ENCODE measurements around the gene NIN. TPM values are rescaled to one million over a fixed set of nuclear protein-coding genes. Genes with fewer than 3 reads are reported as not detected.

NIN gene
- total RNA-seq, 1 donor from 2014 or later = 27.4 TPM

DNA sequence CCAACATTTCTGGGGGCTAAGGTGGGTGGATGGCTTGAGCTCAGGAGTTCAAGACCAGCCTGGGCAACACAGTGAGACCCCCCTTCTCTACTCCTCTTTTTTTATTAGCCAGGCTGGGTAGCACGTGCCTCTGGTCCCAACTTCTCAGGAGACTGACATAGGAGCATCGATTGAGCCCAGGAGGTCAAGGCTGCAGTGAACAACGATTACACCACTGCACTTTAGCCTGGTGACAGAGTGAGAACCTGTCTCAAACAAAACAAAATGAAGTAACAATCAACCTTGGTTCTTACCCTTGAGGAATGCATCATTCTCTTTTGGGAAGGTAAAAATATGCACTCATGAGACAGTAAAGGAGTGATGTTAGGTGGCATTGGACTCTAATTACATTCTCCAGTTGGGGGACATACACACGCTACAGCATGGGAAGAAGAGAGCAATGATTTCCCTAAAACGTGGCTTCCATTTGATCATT is 3.9 kb upstream of the NIN start:
- no peaks in the 10 kb centered on the region for H3K9me3 ChIP-seq (replicated peaks)
- H3K27ac ChIP-seq (replicated peaks) = no peak overlapping the region
- no peak overlapping the region for H3K4me3 ChIP-seq
- TF ChIP-seq, protein P1, sequence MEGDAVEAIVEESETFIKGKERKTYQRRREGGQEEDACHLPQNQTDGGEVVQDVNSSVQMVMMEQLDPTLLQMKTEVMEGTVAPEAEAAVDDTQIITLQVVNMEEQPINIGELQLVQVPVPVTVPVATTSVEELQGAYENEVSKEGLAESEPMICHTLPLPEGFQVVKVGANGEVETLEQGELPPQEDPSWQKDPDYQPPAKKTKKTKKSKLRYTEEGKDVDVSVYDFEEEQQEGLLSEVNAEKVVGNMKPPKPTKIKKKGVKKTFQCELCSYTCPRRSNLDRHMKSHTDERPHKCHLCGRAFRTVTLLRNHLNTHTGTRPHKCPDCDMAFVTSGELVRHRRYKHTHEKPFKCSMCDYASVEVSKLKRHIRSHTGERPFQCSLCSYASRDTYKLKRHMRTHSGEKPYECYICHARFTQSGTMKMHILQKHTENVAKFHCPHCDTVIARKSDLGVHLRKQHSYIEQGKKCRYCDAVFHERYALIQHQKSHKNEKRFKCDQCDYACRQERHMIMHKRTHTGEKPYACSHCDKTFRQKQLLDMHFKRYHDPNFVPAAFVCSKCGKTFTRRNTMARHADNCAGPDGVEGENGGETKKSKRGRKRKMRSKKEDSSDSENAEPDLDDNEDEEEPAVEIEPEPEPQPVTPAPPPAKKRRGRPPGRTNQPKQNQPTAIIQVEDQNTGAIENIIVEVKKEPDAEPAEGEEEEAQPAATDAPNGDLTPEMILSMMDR (IDR thresholded peaks at IDR 0.05; ENCODE audit: borderline replicate concordance) = no peak
- DNase-seq = no peak
- peaks cover 17% of the 10 kb centered on the region for H3K4me1 ChIP-seq
- intact Hi-C loops (cut with micrococcal nuclease) = no loop called here
- no peaks in the 10 kb centered on the region for H3K36me3 ChIP-seq
- peaks cover 16% of the 10 kb centered on the region for H3K27me3 ChIP-seq (ENCODE audit: low read depth)

DNA sequence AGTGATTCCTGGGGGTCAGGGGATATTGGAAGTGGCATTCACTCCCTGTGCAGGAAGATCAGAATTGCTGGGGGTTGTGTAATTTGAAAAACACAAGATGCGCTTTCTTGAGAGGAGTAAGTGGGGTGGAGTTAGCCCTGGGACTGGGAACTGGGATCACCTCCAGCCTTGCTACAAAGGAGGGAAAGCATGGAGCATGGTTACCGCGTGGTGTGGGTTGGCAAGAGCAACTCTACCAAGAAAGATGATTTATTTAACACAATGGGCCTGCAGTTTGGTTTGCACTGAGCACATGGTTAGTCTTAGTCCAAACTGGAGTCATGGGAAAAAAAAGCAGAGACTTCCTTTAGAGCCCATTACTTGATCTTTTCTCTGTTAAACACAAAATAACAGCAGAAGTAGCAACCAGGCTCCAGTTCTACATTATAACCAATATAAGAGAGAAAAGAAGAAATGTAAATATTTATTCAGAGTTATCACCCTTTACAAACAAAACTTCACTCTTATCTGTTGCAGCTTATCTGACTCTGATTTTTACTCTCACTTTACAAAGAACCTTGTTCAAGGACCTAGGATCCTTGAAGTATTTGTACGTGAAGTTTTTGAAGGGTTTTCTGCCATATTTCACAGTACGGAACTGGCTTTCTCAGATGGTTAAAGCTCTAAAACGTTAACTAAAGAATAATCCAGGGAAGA is 2.1 kb upstream of the NIN start:
- no peak for DNase-seq
- H3K27ac ChIP-seq (replicated peaks) = no peak overlapping the region
- H3K9me3 ChIP-seq (replicated peaks) = no peaks in the 10 kb centered on the region
- H3K4me3 ChIP-seq = no peak overlapping the region
- intact Hi-C loops (cut with micrococcal nuclease) = no loop called here
- TF ChIP-seq, protein P1 (IDR thresholded peaks at IDR 0.05; ENCODE audit: borderline replicate concordance) = no peak
- H3K4me1 ChIP-seq = peaks cover 34% of the 10 kb centered on the region
- H3K27me3 ChIP-seq (ENCODE audit: low read depth) = peaks cover 16% of the 10 kb centered on the region
- H3K36me3 ChIP-seq = no peaks in the 10 kb centered on the region

DNA sequence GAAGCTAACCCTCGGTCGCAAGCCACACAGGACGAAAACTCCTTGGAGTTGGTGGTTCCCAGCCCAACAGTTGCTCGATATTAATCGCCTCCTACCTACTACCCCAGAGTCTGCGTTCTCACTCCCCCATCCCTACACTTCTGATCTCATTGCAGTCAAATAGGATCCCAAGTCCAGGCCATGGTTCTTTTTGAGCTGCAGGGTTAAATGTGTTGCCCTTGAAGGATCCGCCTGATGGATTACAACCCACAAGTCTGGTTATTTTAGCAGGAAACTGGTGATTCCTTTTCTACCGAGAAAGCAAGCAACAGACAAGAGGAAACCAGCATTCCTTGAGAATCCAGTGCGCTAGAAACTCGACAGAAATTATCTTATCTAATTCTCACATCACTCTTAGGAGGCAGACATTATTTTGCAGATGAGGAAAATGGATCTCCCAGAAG is 785 bp upstream of the NIN start:
- intact Hi-C loops (cut with micrococcal nuclease) = no loop called here
- Histone ChIP-seq H3K27me3 (ENCODE audit: low read depth) (peaks cover 10% of the 10 kb centered on the region), H3K4me1 (peaks cover 39% of the 10 kb centered on the region), H3K9me3 (replicated peaks) (no peaks in the 10 kb centered on the region), H3K36me3 (no peaks in the 10 kb centered on the region), H3K4me3 (peak overlapping the region; percentile 94), H3K27ac (replicated peaks) (peak overlapping the region; percentile 98)
- TF ChIP-seq, protein P1 (IDR thresholded peaks at IDR 0.05; ENCODE audit: borderline replicate concordance) = no peak
- no peak for DNase-seq

DNA sequence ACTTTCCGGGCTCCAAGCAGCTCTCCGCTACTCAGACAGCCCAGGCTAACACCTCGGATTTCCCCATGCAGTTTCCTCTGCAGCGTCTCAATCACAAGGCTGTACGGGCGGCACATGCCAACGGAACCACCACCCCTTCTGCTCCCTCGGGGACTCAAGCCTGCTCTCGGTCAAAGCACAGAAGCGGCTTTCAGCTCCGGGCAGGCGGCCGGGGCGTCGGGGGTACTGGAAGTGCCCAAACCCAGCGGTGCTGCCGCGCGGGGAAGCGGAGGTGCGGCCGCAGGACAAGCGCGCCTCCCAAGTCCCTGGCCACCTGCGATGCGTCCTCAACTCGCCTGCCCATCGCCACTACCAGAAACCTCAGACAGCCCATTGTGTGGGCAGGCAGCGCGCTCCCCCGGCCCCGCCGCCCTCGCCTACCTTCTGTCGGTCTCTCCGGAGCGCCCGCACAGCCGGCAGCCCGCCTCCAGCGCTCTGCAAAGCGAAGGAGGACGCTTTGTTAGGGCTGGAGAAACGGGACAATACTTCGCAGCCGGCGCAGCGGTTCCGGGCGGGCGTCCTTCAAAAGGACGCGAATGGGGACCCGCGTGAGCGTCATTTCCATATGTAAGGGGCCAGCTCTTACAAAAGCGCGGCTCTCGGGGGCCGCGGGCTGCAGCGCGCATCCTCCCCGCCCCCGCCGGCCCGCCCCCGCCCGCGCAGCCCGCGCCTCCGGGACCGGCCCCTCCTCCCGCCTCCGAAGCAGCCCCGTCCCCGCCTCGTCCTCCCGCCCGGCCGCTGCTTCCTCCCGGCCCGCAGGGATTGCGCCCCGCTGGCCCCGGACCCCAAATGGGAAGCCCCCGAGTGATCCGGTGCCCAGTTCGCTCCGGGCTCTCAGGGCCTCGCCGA is 674 bp downstream of the NIN start:
- no peaks in the 10 kb centered on the region for H3K9me3 ChIP-seq (replicated peaks)
- peak; percentile 54 for DNase-seq
- peak overlapping the region; percentile 98 for H3K27ac ChIP-seq (replicated peaks)
- peaks cover 4% of the 10 kb centered on the region for H3K27me3 ChIP-seq (ENCODE audit: low read depth)
- peaks cover 42% of the 10 kb centered on the region for H3K4me1 ChIP-seq
- intact Hi-C loops (cut with micrococcal nuclease) = no loop called here
- H3K36me3 ChIP-seq = no peaks in the 10 kb centered on the region
- TF ChIP-seq, protein P1 (IDR thresholded peaks at IDR 0.05; ENCODE audit: borderline replicate concordance) = no peak
- peak overlapping the region; percentile 94 for H3K4me3 ChIP-seq

DNA sequence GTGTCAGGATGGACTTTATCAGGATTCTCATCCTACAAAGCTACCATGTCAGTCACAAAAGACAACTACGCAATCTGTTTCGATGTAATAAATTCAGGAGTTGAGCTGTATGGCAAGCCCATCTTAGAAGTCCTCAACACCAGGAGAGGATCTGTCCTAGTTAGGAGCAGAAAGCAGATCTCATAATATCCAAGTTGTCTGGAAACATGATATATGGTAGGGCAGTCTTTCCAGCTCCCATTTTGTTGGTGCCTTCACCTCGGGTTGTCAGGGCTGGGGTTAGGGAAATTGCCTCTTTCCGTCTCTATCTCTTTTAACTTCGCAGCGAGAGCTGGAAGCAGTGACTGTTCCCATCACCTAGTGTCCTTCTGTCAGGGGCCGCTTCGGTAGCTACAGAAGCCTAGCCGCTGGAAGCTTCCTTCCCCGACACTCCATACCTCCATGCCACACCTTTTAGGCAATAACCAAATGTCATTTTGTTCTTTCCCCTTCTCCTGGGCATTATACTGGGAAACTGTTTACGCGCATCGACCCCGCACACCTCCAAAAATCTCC is 1.4 kb downstream of the NIN start:
- peaks cover 47% of the 10 kb centered on the region for H3K4me1 ChIP-seq
- intact Hi-C loops (cut with micrococcal nuclease) = no loop called here
- H3K27me3 ChIP-seq (ENCODE audit: low read depth) = no peaks in the 10 kb centered on the region
- H3K9me3 ChIP-seq (replicated peaks) = no peaks in the 10 kb centered on the region
- peak overlapping the region; percentile 94 for H3K4me3 ChIP-seq
- DNase-seq = no peak
- TF ChIP-seq, protein P1 (IDR thresholded peaks at IDR 0.05; ENCODE audit: borderline replicate concordance) = no peak
- peak overlapping the region; percentile 98 for H3K27ac ChIP-seq (replicated peaks)
- no peaks in the 10 kb centered on the region for H3K36me3 ChIP-seq

All from left ventricle myocardium inferior (tissue), 1 donor.